B cell (primary cell): ENCODE measurements around the gene GARIN5A. TPM values are rescaled to one million over a fixed set of nuclear protein-coding genes. Genes with fewer than 3 reads are reported as not detected.

Experiments
- ATAC-seq: fragments of 200-7000 bp; cut with Tn5 transposase; one replicate; pipeline ENCODE4 v1.10.0; 2021; ENCODE audit warnings: low read depth, mild to moderate bottlenecking, moderate number of reproducible peaks, moderate library complexity
- CTCF ChIA-PET: fragments of 350-600 bp; sonication (Branson Sonifier 250); formaldehyde crosslinking; loops from one replicate; lab custom pipeline; 2021; ENCODE audit warnings: antibody characterized with exemption, inconsistent platforms; lab: Charles Lee
- POLR2A ChIA-PET: fragments of 350-600 bp; sonication (Branson Sonifier 250); formaldehyde crosslinking; loops from one replicate; lab custom pipeline; 2021; ENCODE audit warnings: antibody characterized with exemption; lab: Charles Lee
- DNase-seq: peaks from one replicate; pipeline ENCODE4 v3.0.0; 2013
- H2AFZ ChIP-seq: 2 replicates; pipeline ENCODE4 v1.6.1; 2012; ENCODE audit warnings: mild to moderate bottlenecking, low read depth, low read length; ENCODE audit not compliant: insufficient read depth, poor library complexity, severe bottlenecking
- H3K27ac ChIP-seq, 2 donors: 1 replicate in 1 of 2; 2 replicates in 1 of 2; pipeline ENCODE4 v1.5.1; 2012 to 2013; ENCODE audit warnings: low read length in 2 of 2, mild to moderate bottlenecking in 2 of 2, moderate library complexity in 1 of 2
- H3K27me3 ChIP-seq, 4 experiments: fragments of 200-600 bp in 1 of 4; sonication (generic) in 1 of 4; replicated peaks in 1 of 4; 1 replicate in 2 of 4; 2 replicates in 2 of 4; pipeline versions ENCODE4 v1.6.1 to v1.7.0; 2013 to 2016; ENCODE audit warnings: low read length in 3 of 4, mild to moderate bottlenecking in 2 of 4, mixed read lengths in 1 of 4, moderate library complexity in 1 of 4; ENCODE audit not compliant: insufficient read depth in 4 of 4, control insufficient read depth in 3 of 4; ENCODE audit errors: control extremely low read depth in 1 of 4
- H3K36me3 ChIP-seq, 2 experiments: replicated peaks in 1 of 2; 1 replicate in 1 of 2; 2 replicates in 1 of 2; pipeline versions ENCODE4 v1.6.1 to v1.7.1; 2013; ENCODE audit warnings: low read length in 1 of 2; ENCODE audit not compliant: insufficient read depth in 2 of 2, control insufficient read depth in 1 of 2; ENCODE audit errors: control extremely low read depth in 1 of 2, extremely low read depth in 1 of 2
- H3K4me1 ChIP-seq, 2 donors: fragments of 200-600 bp in 1 of 2; sonication (generic) in 1 of 2; 1 replicate in 1 of 2; 2 replicates in 1 of 2; pipeline versions ENCODE4 v1.5.1 to v1.6.1; 2013 to 2017; ENCODE audit warnings: low read length in 2 of 2; ENCODE audit not compliant: control insufficient read depth in 2 of 2, insufficient read depth in 2 of 2
- H3K4me2 ChIP-seq: replicated peaks from 2 replicates; pipeline ENCODE3; 2012; ENCODE audit warnings: mild to moderate bottlenecking, low read depth, low read length; ENCODE audit not compliant: poor library complexity, severe bottlenecking
- H3K4me3 ChIP-seq, 5 experiments: fragments of 200-600 bp in 1 of 5; sonication (generic) in 1 of 5; 1 replicate in 3 of 5; 2 replicates in 2 of 5; pipeline versions ENCODE4 v1.5.1 to v1.7.0; 2011 to 2016; ENCODE audit warnings: low read length in 4 of 5, mild to moderate bottlenecking in 4 of 5, low read depth in 2 of 5, control low read depth in 1 of 5, moderate library complexity in 1 of 5; ENCODE audit not compliant: insufficient read depth in 1 of 5; ENCODE audit errors: control extremely low read depth in 1 of 5, extremely low read depth in 1 of 5
- H3K79me2 ChIP-seq: fragments of 200-600 bp; sonication (generic); one replicate; pipeline ENCODE4 v1.6.0; 2016; ENCODE audit warnings: low read length; ENCODE audit not compliant: control insufficient read depth, insufficient read depth
- H3K9ac ChIP-seq: fragments of 200-600 bp; sonication (generic); 2 replicates; pipeline ENCODE4 v1.6.1; 2017; ENCODE audit warnings: mild to moderate bottlenecking, low read length, moderate library complexity
- H3K9me3 ChIP-seq, 3 donors: one replicate each; pipeline versions ENCODE4 v1.6.1 to v1.7.1; 2013; ENCODE audit warnings: low read length in 2 of 3; ENCODE audit not compliant: control insufficient read depth in 2 of 3, insufficient read depth in 1 of 3; ENCODE audit errors: control extremely low read depth in 1 of 3
- H4K20me1 ChIP-seq: 2 replicates; pipeline ENCODE4 v1.6.0; 2012; ENCODE audit warnings: mild to moderate bottlenecking, low read length; ENCODE audit not compliant: insufficient read depth, control insufficient read depth, poor library complexity, severe bottlenecking
- H3K27ac Mint-ChIP-seq: one replicate; pipeline ENCODE4 v1.8.0; 2021; ENCODE audit warnings: mixed read lengths
- H3K27me3 Mint-ChIP-seq: one replicate; pipeline ENCODE4 v1.8.0; 2021; ENCODE audit warnings: mixed read lengths
- H3K4me1 Mint-ChIP-seq: one replicate; pipeline ENCODE4 v1.8.0; 2021; ENCODE audit warnings: mixed read lengths
- H3K4me3 Mint-ChIP-seq: one replicate; pipeline ENCODE4 v1.8.0; 2021; ENCODE audit warnings: mixed read lengths
- H3K9me3 Mint-ChIP-seq: one replicate; pipeline ENCODE4 v1.8.0; 2022; ENCODE audit warnings: mixed read lengths; ENCODE audit not compliant: insufficient read depth
- EZH2 ChIP-seq: IDR thresholded peaks from 2 replicates; pipeline ENCODE4 v1.6.1; 2012; ENCODE audit warnings: borderline replicate concordance, low read depth, mild to moderate bottlenecking, moderate library complexity, low read length; ENCODE audit not compliant: insufficient read depth, poor library complexity, severe bottlenecking
- WGBS: methylation state at CpG from one replicate; pipeline ENCODE4 v1.1.5; 2013; ENCODE audit warnings: missing lambda C conversion rate; ENCODE audit not compliant: insufficient coverage; 5-methylcytosine and 5-hydroxymethylcytosine counted together
- intact Hi-C: fragments of 100-400 bp; cut with micrococcal nuclease; formaldehyde crosslinking; loops from one replicate; pipeline ENCODE4 v1.10.0; 2022
- polyA plus RNA-seq: library from polyadenylated mRNA; depleted of rRNA; stranded (reverse); fragments of >200 nt; gene quantifications from 2 replicates; pipeline ENCODE4 v1.2.3, GENCODE V29; 2012
- total RNA-seq, 2 donors: library from RNA; stranded (reverse); fragments of 120-200 nt in 1 of 2; gene quantifications; 1 replicate in 1 of 2; 2 replicates in 1 of 2; pipeline versions ENCODE4 v1.2.3 to v1.2.4, GENCODE V29; 2013 to 2022
- TF ChIP-seq, protein P1 (sequence below): fragments of 200-600 bp; IDR thresholded peaks from one replicate; pipeline ENCODE4 v1.8.0; 2022; ENCODE audit warnings: antibody characterized with exemption, mild to moderate bottlenecking

Gene GARIN5A
- total and polyA plus RNA-seq, 2 donors (not counting 1 experiment from before 2014, with no cell fraction given): 0.22 to 0.34 TPM

GRCh38 chr19:50500060-50500752, 23.6 kb upstream of the GARIN5A start:
- H3K4me1 ChIP-seq: no peaks in the 10 kb centered on the region
- H3K4me3 Mint-ChIP-seq: no peak overlapping the region
- H3K4me1 Mint-ChIP-seq: no peaks in the 10 kb centered on the region
- TF ChIP-seq, protein P1, sequence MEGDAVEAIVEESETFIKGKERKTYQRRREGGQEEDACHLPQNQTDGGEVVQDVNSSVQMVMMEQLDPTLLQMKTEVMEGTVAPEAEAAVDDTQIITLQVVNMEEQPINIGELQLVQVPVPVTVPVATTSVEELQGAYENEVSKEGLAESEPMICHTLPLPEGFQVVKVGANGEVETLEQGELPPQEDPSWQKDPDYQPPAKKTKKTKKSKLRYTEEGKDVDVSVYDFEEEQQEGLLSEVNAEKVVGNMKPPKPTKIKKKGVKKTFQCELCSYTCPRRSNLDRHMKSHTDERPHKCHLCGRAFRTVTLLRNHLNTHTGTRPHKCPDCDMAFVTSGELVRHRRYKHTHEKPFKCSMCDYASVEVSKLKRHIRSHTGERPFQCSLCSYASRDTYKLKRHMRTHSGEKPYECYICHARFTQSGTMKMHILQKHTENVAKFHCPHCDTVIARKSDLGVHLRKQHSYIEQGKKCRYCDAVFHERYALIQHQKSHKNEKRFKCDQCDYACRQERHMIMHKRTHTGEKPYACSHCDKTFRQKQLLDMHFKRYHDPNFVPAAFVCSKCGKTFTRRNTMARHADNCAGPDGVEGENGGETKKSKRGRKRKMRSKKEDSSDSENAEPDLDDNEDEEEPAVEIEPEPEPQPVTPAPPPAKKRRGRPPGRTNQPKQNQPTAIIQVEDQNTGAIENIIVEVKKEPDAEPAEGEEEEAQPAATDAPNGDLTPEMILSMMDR: peak; percentile 15
- TF ChIP-seq EZH2: no peak
- no peaks in the 10 kb centered on the region for H3K9me3 Mint-ChIP-seq
- no peaks in the 10 kb centered on the region for H4K20me1 ChIP-seq
- H3K9me3 ChIP-seq: peaks cover 0 to 3% (median 0%) of the 10 kb centered on the region in 3 donors
- no peak overlapping the region for H3K9ac ChIP-seq
- H3K27me3 Mint-ChIP-seq: no peaks in the 10 kb centered on the region
- no peak overlapping the region for H3K27ac Mint-ChIP-seq
- intact Hi-C loops: no loop called here
- no peak overlapping the region for H3K4me2 ChIP-seq
- ATAC-seq (peak; percentile 49), DNase-seq (peak; percentile 69)
- H3K79me2 ChIP-seq: no peaks in the 10 kb centered on the region
- H3K27me3 ChIP-seq: no peaks in the 10 kb centered on the region
- 79% methylated on average over 22 of the region's 27 CpGs for WGBS
- H3K36me3 ChIP-seq: no peaks in the 10 kb centered on the region
- H3K4me3 ChIP-seq: no peak overlapping the region
- no peak overlapping the region for H2AFZ ChIP-seq
- ChIA-PET POLR2A (no interaction called here), CTCF (no interaction called here)
- no peak overlapping the region for H3K27ac ChIP-seq

GRCh38 chr19:50498219-50499056, 21.8 kb upstream of the GARIN5A start:
- WGBS: 97% methylated on average over 10 of the region's 11 CpGs
- POLR2A ChIA-PET: no interaction called here

More at GRCh38 chr19:50498219-50499056, 21.8 kb upstream of the GARIN5A start:
- no peak overlapping the region for H3K9ac ChIP-seq
- H3K4me1 ChIP-seq: no peaks in the 10 kb centered on the region
- no peaks in the 10 kb centered on the region for H4K20me1 ChIP-seq
- no peak overlapping the region for H3K4me3 Mint-ChIP-seq
- no peak overlapping the region for H2AFZ ChIP-seq
- H3K27me3 Mint-ChIP-seq: no peaks in the 10 kb centered on the region
- DNase-seq (no peak), ATAC-seq (no peak)
- no peaks in the 10 kb centered on the region for H3K36me3 ChIP-seq
- CTCF ChIA-PET: no interaction called here
- H3K4me1 Mint-ChIP-seq: no peaks in the 10 kb centered on the region
- H3K27ac ChIP-seq: no peak overlapping the region
- no peak for TF ChIP-seq EZH2
- TF ChIP-seq, protein P1: no peak
- no peaks in the 10 kb centered on the region for H3K79me2 ChIP-seq
- H3K4me2 ChIP-seq: no peak overlapping the region
- H3K27ac Mint-ChIP-seq: no peak overlapping the region
- intact Hi-C loops: no loop called here
- H3K9me3 Mint-ChIP-seq: no peaks in the 10 kb centered on the region
- no peaks in the 10 kb centered on the region for H3K27me3 ChIP-seq
- no peak overlapping the region for H3K4me3 ChIP-seq
- H3K9me3 ChIP-seq: peaks cover 0 to 3% (median 0%) of the 10 kb centered on the region in 3 donors
